OCI-LY7 (cell line): Measurements from ENCODE around the gene ARHGEF1.

ENCODE experiments used
- EZH2phosphoT487 ChIP-seq: fragments of 200-600 bp; sonication (generic); IDR thresholded peaks from 2 replicates; pipeline ENCODE4 v1.6.1; 2018; ENCODE audit warnings: low read depth, borderline replicate concordance, mild to moderate bottlenecking, mixed run types, antibody characterized with exemption, low read length, moderate library complexity, mixed read lengths
- TF ChIP-seq, protein P1 (sequence below): fragments of 200-600 bp; sonication (generic); conservative IDR thresholded peaks from 2 replicates; pipeline ENCODE4 v1.5.1; 2014; ENCODE audit warnings: mild to moderate bottlenecking, antibody characterized with exemption, low read length, moderate library complexity, mixed read lengths

DNA sequence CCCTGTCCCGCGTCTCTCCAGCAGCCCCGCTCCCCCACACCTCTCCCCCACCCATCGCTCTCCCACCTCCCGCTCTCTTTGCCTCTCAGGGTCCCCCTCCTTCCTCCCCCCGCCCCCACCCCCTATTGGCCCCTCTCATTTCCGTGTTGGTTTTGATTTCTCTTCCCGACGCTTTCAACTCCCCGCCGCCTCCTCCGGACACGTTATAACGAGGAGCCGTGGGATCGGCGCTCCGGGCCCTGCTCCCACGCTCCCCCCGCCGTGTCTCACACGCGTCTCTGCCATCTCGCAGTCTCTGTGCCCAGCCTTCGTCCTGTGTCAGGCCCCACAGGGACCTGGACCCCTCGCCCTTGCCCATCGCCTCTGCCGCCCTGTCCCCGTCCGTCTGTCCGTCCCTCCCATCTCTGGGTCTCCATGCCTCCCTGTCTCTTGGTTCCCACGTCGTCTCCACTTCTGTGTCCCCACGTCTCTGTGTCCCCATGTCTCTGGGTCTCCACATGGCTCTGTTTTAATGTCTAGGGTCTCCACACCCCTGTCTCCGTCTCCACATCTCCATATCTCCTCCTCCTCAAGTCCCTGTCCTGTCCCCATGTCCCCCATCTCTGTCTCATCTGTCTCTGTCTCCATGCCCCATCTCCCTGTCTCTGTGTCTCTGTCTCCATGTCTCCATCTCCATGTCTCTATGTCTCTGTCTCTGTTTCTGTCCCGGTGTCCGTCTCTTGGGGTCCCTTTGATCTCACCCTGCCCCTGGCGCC is 32.2 kb downstream of the ARHGEF1 start:
- TF ChIP-seq, protein P1, sequence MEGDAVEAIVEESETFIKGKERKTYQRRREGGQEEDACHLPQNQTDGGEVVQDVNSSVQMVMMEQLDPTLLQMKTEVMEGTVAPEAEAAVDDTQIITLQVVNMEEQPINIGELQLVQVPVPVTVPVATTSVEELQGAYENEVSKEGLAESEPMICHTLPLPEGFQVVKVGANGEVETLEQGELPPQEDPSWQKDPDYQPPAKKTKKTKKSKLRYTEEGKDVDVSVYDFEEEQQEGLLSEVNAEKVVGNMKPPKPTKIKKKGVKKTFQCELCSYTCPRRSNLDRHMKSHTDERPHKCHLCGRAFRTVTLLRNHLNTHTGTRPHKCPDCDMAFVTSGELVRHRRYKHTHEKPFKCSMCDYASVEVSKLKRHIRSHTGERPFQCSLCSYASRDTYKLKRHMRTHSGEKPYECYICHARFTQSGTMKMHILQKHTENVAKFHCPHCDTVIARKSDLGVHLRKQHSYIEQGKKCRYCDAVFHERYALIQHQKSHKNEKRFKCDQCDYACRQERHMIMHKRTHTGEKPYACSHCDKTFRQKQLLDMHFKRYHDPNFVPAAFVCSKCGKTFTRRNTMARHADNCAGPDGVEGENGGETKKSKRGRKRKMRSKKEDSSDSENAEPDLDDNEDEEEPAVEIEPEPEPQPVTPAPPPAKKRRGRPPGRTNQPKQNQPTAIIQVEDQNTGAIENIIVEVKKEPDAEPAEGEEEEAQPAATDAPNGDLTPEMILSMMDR, result no peak
- TF ChIP-seq EZH2phosphoT487, result no peak
